Vagina (tissue), 2 donors: ENCODE measurements around the gene DPP4.

Experiments used
- POLR2A ChIP-seq, 2 donors: fragments of 450-650 bp; IDR thresholded peaks; one replicate each; pipeline ENCODE4 v1.6.1; 2017; ENCODE audit warnings: antibody characterized with exemption in 2 of 2, mild to moderate bottlenecking in 2 of 2, moderate library complexity in 2 of 2
- TF ChIP-seq, protein P1 (sequence below), 3 experiments: fragments of 450-650 bp in 2 of 3; fragments of 200-600 bp in 1 of 3; sonication (generic) in 1 of 3; IDR thresholded peaks; one replicate each; pipeline ENCODE4 v1.5.1; 2017 to 2019; ENCODE audit warnings: antibody characterized with exemption in 3 of 3, mild to moderate bottlenecking in 2 of 3, moderate library complexity in 2 of 3

- TF ChIP-seq, protein P1, sequence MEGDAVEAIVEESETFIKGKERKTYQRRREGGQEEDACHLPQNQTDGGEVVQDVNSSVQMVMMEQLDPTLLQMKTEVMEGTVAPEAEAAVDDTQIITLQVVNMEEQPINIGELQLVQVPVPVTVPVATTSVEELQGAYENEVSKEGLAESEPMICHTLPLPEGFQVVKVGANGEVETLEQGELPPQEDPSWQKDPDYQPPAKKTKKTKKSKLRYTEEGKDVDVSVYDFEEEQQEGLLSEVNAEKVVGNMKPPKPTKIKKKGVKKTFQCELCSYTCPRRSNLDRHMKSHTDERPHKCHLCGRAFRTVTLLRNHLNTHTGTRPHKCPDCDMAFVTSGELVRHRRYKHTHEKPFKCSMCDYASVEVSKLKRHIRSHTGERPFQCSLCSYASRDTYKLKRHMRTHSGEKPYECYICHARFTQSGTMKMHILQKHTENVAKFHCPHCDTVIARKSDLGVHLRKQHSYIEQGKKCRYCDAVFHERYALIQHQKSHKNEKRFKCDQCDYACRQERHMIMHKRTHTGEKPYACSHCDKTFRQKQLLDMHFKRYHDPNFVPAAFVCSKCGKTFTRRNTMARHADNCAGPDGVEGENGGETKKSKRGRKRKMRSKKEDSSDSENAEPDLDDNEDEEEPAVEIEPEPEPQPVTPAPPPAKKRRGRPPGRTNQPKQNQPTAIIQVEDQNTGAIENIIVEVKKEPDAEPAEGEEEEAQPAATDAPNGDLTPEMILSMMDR (IDR thresholded peaks at IDR 0.05), result no peak
- no peak for TF ChIP-seq POLR2A (IDR thresholded peaks at IDR 0.05)
These were observed 81.5 kb downstream of the DPP4 start for GRCh38 chr2:161992531-161992930.
